Activated CD4-positive, alpha-beta T cell treated with anti-CD3 and anti-CD28 coated beads for 4 hours (primary cell): Measurements from ENCODE around the gene ETHE1.

ENCODE experiments used
- DNase-seq, 2 donors: peaks; one replicate each; pipeline ENCODE4 v3.0.0-alpha.2; 2020

Gene ETHE1

GRCh38 chr19:43489310-43489709 is 37.7 kb downstream of the ETHE1 start:
- no peak for DNase-seq

- DNase-seq: no peak
These were observed 38.8 kb downstream of the ETHE1 start for GRCh38 chr19:43488179-43488578.

- DNase-seq: no peak
These were observed 40.6 kb downstream of the ETHE1 start for GRCh38 chr19:43486412-43486811.

GRCh38 chr19:43485951-43486350 is 41.0 kb downstream of the ETHE1 start:
- no peak for DNase-seq

- DNase-seq: no peak
These were observed 43.7 kb downstream of the ETHE1 start for GRCh38 chr19:43483281-43483680.

GRCh38 chr19:43482193-43482592 is 44.8 kb downstream of the ETHE1 start:
- no peak for DNase-seq

- DNase-seq: no peak
These were observed 45.3 kb downstream of the ETHE1 start for GRCh38 chr19:43481701-43482100.

- no peak for DNase-seq
These were observed 46.4 kb downstream of the ETHE1 start for GRCh38 chr19:43480574-43480973.

GRCh38 chr19:43479961-43480561 is 46.9 kb downstream of the ETHE1 start:
- no peak for DNase-seq

GRCh38 chr19:43479226-43479625 is 47.8 kb downstream of the ETHE1 start:
- DNase-seq: no peak

- DNase-seq: no peak
These were observed 48.7 kb downstream of the ETHE1 start for GRCh38 chr19:43478323-43478722.

- DNase-seq: no peak
These were observed 50.4 kb downstream of the ETHE1 start for GRCh38 chr19:43476606-43477005.

GRCh38 chr19:43474986-43475705 is 51.9 kb downstream of the ETHE1 start:
- DNase-seq: peak; percentile 93 to 97

GRCh38 chr19:43474487-43474886 is 52.5 kb downstream of the ETHE1 start:
- no peak for DNase-seq

GRCh38 chr19:43471091-43471490 is 55.9 kb downstream of the ETHE1 start:
- DNase-seq: no peak

- DNase-seq: peak; percentile 61 to 65
These were observed 56.7 kb downstream of the ETHE1 start for GRCh38 chr19:43470288-43470687.

GRCh38 chr19:43469160-43469480 is 57.9 kb downstream of the ETHE1 start:
- no peak for DNase-seq

- DNase-seq: no peak
These were observed 58.4 kb downstream of the ETHE1 start for GRCh38 chr19:43468354-43469159.

GRCh38 chr19:43467730-43468129 is 59.3 kb downstream of the ETHE1 start:
- no peak for DNase-seq

- DNase-seq: no peak
These were observed 59.7 kb downstream of the ETHE1 start for GRCh38 chr19:43467276-43467675.

- no peak for DNase-seq
These were observed 60.2 kb downstream of the ETHE1 start for GRCh38 chr19:43466793-43467192.

- no peak for DNase-seq
These were observed 61.4 kb downstream of the ETHE1 start, which contains the start of gene LYPD3 for GRCh38 chr19:43465468-43466120. Gene LYPD3 (minus strand): TSS chr19:43465608. CDS start chr19:43465571, 37 bp downstream.

GRCh38 chr19:43464134-43464775 is 62.7 kb downstream of the ETHE1 start:
- peak in 1 of 2 donors; percentile 69 for DNase-seq
